ENCODE results near the gene SCIN. TPM values are rescaled to one million over a fixed set of nuclear protein-coding genes. Genes with fewer than 3 reads are reported as not detected.

The SCIN gene
- total RNA-seq, 1 donor from 2014 or later, result 14.7 TPM

DNA sequence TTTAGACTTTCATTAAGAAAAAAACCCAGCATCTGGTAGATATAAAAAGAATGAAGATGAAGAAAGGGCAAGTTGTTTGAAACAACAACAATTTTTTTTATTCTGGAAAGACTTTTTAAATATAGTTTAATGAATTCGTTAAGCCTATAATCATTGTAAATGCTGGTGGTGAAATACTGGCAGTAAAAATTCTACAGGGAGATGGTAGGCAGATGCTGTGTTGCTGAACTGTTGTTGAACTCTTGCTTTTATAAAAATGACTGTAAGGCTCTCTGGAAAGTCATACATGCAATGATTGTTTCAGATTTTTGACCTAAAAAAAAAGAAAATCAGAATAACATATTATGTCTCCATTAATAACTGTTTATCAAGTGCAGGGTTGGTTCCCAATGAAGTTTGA is 39.0 kb downstream of the SCIN start:
- no peaks in the 10 kb centered on the region for H3K36me3 ChIP-seq (ENCODE audit: control insufficient read depth, insufficient read depth, low read length)
- no peaks in the 10 kb centered on the region for H3K27me3 ChIP-seq (ENCODE audit: control insufficient read depth, insufficient read depth, low read length)
- H3K4me3 ChIP-seq (ENCODE audit: low read depth, low read length), result no peak overlapping the region
- TF ChIP-seq, protein P1, sequence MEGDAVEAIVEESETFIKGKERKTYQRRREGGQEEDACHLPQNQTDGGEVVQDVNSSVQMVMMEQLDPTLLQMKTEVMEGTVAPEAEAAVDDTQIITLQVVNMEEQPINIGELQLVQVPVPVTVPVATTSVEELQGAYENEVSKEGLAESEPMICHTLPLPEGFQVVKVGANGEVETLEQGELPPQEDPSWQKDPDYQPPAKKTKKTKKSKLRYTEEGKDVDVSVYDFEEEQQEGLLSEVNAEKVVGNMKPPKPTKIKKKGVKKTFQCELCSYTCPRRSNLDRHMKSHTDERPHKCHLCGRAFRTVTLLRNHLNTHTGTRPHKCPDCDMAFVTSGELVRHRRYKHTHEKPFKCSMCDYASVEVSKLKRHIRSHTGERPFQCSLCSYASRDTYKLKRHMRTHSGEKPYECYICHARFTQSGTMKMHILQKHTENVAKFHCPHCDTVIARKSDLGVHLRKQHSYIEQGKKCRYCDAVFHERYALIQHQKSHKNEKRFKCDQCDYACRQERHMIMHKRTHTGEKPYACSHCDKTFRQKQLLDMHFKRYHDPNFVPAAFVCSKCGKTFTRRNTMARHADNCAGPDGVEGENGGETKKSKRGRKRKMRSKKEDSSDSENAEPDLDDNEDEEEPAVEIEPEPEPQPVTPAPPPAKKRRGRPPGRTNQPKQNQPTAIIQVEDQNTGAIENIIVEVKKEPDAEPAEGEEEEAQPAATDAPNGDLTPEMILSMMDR (IDR thresholded peaks at IDR 0.05; ENCODE audit: insufficient read depth, low read length, poor library complexity, severe bottlenecking), result no peak
- DNase-seq (ENCODE audit: low read depth), result no peak

DNA sequence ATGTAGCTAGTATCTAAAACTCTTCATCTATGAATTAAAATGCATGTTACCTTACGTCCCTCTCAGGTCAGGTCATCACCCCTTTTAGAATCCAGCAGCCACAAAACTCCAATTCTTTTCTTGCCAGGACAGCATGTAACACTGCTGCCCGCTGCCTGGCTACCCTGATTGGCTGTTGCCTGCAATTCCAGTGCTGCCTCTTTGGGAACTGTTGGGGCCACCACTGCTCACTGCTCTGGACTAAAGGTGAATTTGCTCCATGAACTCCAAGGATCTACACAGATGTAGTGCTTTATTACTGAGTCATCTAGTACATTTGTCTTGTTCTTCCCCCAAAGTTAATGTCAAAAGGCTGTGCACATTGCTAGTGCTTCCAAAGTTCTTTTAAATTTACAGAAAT is 40.4 kb downstream of the SCIN start:
- no peak for DNase-seq (ENCODE audit: low read depth)
- TF ChIP-seq, protein P1 (IDR thresholded peaks at IDR 0.05; ENCODE audit: insufficient read depth, low read length, poor library complexity, severe bottlenecking), result no peak
- Histone ChIP-seq H3K36me3 (ENCODE audit: control insufficient read depth, insufficient read depth, low read length) (no peaks in the 10 kb centered on the region), H3K4me3 (ENCODE audit: low read depth, low read length) (no peak overlapping the region), H3K27me3 (ENCODE audit: control insufficient read depth, insufficient read depth, low read length) (no peaks in the 10 kb centered on the region)

DNA sequence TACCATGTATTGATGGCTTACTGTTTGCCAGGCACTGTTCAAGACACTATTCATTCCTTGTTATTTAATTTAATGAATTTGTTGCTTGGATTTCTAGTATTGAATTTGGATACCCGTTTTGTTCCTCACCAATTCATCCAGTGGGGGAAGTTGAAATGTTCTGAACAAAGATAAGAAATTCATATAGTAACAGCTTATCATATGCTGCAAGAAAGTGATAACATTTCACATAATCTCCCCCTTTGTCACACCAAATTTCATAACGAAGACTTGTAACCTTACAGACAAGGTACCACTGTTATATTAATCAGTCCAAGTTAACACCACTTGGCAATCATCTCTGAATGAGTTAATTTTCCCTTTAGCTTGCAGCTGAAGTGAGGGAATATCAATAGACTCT is 42.1 kb downstream of the SCIN start:
- TF ChIP-seq, protein P1 (IDR thresholded peaks at IDR 0.05; ENCODE audit: insufficient read depth, low read length, poor library complexity, severe bottlenecking), result no peak
- H3K36me3 ChIP-seq (ENCODE audit: control insufficient read depth, insufficient read depth, low read length), result no peaks in the 10 kb centered on the region
- no peaks in the 10 kb centered on the region for H3K27me3 ChIP-seq (ENCODE audit: control insufficient read depth, insufficient read depth, low read length)
- no peak overlapping the region for H3K4me3 ChIP-seq (ENCODE audit: low read depth, low read length)
- no peak for DNase-seq (ENCODE audit: low read depth)

DNA sequence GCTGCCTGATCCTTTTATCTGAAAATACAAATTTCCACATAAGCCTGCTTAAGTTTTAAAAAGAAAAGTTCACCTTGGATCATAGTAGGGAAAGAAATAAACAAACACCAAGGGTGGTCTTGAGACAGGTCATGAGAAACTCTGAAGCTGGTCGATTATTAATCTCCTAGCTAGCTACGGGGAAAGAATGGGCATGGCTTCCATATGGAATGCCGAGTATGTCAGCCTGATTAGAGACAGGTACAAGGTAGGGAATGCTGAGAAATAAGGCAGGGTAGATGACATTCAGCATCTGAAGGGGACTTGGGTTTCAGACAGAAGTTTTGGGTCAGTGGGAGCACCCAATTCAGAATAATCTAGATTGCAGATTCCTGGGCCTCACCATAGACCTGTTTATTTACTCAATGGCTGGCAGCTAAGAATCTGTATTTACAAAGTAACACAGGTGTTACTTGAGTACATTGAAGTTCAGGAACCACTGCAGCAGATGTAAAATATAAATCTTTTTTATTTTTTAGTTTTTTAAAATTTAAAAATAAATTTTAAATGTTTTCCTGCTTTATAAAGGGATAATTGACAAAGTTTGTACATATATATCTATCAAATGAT is 49.0 kb downstream of the SCIN start:
- no peaks in the 10 kb centered on the region for H3K27me3 ChIP-seq (ENCODE audit: control insufficient read depth, insufficient read depth, low read length)
- H3K36me3 ChIP-seq (ENCODE audit: control insufficient read depth, insufficient read depth, low read length), result no peaks in the 10 kb centered on the region
- TF ChIP-seq, protein P1 (IDR thresholded peaks at IDR 0.05; ENCODE audit: insufficient read depth, low read length, poor library complexity, severe bottlenecking), result no peak
- H3K4me3 ChIP-seq (ENCODE audit: low read depth, low read length), result no peak overlapping the region
- peak; percentile 7 for DNase-seq (ENCODE audit: low read depth)

DNA sequence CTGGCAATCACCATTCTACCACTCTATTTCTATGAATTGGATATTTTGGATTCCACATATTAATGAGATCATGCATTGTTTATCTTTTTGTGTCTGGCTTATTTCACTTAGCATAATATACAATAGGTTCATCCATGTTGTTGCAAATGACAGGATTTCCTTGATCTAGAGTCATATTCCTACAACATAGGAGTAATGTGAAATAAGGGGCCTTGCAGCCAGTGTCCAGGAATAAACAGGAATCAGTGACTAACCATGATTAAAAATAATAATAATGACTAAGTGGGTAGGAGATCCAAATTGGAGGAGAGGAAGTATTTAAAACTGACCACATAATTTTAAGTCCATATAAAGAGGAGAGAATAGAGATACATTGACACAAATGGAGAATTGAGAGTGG is 49.9 kb downstream of the SCIN start:
- no peak for DNase-seq (ENCODE audit: low read depth)
- Histone ChIP-seq H3K27me3 (ENCODE audit: control insufficient read depth, insufficient read depth, low read length) (no peaks in the 10 kb centered on the region), H3K36me3 (ENCODE audit: control insufficient read depth, insufficient read depth, low read length) (no peaks in the 10 kb centered on the region), H3K4me3 (ENCODE audit: low read depth, low read length) (no peak overlapping the region)
- TF ChIP-seq, protein P1 (IDR thresholded peaks at IDR 0.05; ENCODE audit: insufficient read depth, low read length, poor library complexity, severe bottlenecking), result no peak

DNA sequence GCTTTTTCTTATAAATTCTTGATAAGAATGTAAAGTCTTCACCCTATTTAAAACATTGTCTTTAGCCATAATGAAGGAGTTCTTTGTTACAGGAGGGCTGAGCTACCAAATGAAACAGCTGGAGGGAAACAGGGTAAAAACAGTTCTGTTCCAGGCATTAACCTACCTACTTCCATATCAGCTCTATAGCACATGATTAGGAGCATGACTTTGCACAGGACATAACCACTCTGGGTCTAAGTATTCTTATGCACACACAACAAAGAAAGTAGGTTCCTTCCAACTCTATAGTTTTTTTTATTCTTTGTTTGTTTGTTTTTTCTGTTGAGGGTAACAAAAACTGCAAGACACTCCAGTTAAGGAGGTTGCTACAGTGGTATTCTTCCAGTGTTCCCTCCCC is 52.7 kb downstream of the SCIN start:
- TF ChIP-seq, protein P1 (IDR thresholded peaks at IDR 0.05; ENCODE audit: insufficient read depth, low read length, poor library complexity, severe bottlenecking), result no peak
- H3K27me3 ChIP-seq (ENCODE audit: control insufficient read depth, insufficient read depth, low read length), result no peaks in the 10 kb centered on the region
- no peak overlapping the region for H3K4me3 ChIP-seq (ENCODE audit: low read depth, low read length)
- no peak for DNase-seq (ENCODE audit: low read depth)
- H3K36me3 ChIP-seq (ENCODE audit: control insufficient read depth, insufficient read depth, low read length), result no peaks in the 10 kb centered on the region

Measured in kidney epithelial cell (primary cell).